Esophagus squamous epithelium (tissue), 4 donors: ENCODE data around the gene RALY.

ENCODE experiments used
- CTCF ChIP-seq, 6 experiments: fragments of 450-650 bp in 4 of 6; fragments of 200-600 bp in 2 of 6; sonication (generic) in 2 of 6; IDR thresholded peaks; one replicate each; pipeline ENCODE4 v1.5.1; 2016 to 2019; ENCODE audit warnings: antibody characterized with exemption in 6 of 6, mild to moderate bottlenecking in 4 of 6, moderate library complexity in 4 of 6
- POLR2A ChIP-seq, 4 donors: fragments of 450-650 bp; IDR thresholded peaks; one replicate each; pipeline ENCODE4 v1.6.1; 2017; ENCODE audit warnings: antibody characterized with exemption in 4 of 4, mild to moderate bottlenecking in 4 of 4, moderate library complexity in 3 of 4

- no peak for TF ChIP-seq POLR2A (IDR thresholded peaks at IDR 0.05)
- no peak for TF ChIP-seq CTCF (IDR thresholded peaks at IDR 0.05)
Measured at GRCh38 chr20:34085544-34086040, 91.9 kb downstream of the RALY start.
